OCI-LY7 (cell line): ENCODE measurements around the gene SCN2A.

Source experiments
- EZH2phosphoT487 ChIP-seq: fragments of 200-600 bp; sonication (generic); IDR thresholded peaks from 2 replicates; pipeline ENCODE4 v1.6.1; 2018; ENCODE audit warnings: low read depth, borderline replicate concordance, mild to moderate bottlenecking, mixed run types, antibody characterized with exemption, low read length, moderate library complexity, mixed read lengths
- TF ChIP-seq, protein P1 (sequence below): fragments of 200-600 bp; sonication (generic); conservative IDR thresholded peaks from 2 replicates; pipeline ENCODE4 v1.5.1; 2014; ENCODE audit warnings: mild to moderate bottlenecking, antibody characterized with exemption, low read length, moderate library complexity, mixed read lengths

- TF ChIP-seq, protein P1, sequence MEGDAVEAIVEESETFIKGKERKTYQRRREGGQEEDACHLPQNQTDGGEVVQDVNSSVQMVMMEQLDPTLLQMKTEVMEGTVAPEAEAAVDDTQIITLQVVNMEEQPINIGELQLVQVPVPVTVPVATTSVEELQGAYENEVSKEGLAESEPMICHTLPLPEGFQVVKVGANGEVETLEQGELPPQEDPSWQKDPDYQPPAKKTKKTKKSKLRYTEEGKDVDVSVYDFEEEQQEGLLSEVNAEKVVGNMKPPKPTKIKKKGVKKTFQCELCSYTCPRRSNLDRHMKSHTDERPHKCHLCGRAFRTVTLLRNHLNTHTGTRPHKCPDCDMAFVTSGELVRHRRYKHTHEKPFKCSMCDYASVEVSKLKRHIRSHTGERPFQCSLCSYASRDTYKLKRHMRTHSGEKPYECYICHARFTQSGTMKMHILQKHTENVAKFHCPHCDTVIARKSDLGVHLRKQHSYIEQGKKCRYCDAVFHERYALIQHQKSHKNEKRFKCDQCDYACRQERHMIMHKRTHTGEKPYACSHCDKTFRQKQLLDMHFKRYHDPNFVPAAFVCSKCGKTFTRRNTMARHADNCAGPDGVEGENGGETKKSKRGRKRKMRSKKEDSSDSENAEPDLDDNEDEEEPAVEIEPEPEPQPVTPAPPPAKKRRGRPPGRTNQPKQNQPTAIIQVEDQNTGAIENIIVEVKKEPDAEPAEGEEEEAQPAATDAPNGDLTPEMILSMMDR, result no peak
- TF ChIP-seq EZH2phosphoT487, result no peak
Measured at GRCh38 chr2:165369131-165369897, 130.1 kb downstream of the SCN2A start.
